ENCODE data around the gene RNF149. TPM values are rescaled to one million over a fixed set of nuclear protein-coding genes. Genes with fewer than 3 reads are reported as not detected.

The RNF149 gene
- total RNA-seq, result 100 to 1,000 TPM in 2 of 4 donors, 10 to 100 TPM in 2; 17.4 to 105 (median 82.0) TPM

DNA sequence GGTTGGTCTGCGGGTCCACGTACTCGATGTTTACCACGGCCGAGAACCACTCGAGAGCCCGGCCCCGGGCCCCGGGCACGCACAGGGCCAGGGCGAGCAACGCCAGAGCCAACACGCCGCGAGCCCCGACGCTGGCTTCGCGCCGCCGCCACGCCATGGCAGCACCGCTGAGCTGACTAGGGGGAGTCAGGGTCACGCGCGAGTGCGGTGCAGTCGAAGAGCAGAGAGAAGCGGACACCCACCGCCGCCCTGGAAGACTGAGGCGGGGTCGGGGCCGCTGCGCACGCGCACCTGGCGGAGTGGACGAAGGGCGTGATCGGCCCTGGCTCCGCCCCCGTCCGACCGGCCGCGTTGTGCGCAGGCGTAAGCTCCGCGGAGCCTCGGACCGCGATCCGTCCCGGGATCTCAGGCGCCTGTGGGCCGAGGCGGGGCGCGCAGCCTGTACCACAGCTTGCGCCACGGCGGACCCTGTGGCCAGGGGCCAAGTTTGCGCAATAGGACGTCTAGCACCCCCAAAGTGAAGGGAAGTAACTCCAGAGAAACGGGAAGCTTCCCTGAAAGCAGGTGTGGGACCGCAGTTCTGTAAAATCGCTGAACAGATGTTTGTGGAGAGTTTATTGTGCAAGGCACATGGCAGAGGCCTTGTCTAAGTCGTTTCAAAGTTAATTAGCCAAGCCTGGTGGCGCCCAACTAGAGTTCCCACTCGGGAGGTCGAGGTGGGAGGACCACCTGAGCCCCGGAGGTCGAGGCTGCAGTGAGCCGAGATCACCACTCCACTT, at the start of gene RNF149:
Gene RNF149, minus strand, starts transcription at position 270 of the 779 bp plus-strand sequence. Its CDS starts 113 bp downstream, at position 157.
- intact Hi-C loops (cut with DNase I; ENCODE audit: low total_unique reads), result no loop called here
- H3K36me3 ChIP-seq, result no peaks in the 10 kb centered on the region
- peak within 1 kb of the TSS; percentile 49 to 68 for H3K4me3 ChIP-seq
- no peaks in the 10 kb centered on the region for H3K9me3 ChIP-seq
- no peaks in the 10 kb centered on the region for H3K27me3 ChIP-seq
- TF ChIP-seq CTCF (IDR thresholded peaks at IDR 0.05), result peak in 3 of 4 experiments; percentile 9 to 60 (median 44)
- peak; percentile 90 to 98 for TF ChIP-seq POLR2A (IDR thresholded peaks at IDR 0.05)
- H3K4me1 ChIP-seq, result peaks cover 0 to 5% of the 10 kb centered on the region in 2 donors
- peak within 1 kb of the TSS; percentile 85 to 86 for H3K27ac ChIP-seq
- DNase-seq, result peak; percentile 89 to 94

DNA sequence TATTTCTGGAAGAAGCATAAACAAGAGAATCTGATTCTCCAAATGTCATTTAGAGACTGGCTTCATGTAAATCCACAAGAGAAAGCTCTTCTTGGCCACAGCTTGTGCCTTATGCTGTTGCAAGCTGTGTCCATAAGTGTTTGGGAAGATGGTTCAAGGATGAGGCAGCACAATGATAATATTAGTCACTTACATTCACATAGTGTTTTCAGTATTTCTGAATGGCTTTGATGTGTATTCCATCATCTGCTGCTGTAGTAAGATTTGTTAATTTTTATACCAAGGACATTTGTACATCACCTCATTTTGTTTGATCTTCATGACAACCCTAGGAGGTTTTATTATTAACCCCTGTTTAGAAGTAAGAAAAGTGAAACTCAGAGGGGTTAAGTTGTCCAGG, 48.9 kb upstream of the RNF149 start:
- intact Hi-C loops (cut with DNase I; ENCODE audit: low total_unique reads), result no loop called here
- H3K27me3 ChIP-seq, result no peaks in the 10 kb centered on the region
- no peak overlapping the region for H3K27ac ChIP-seq
- H3K9me3 ChIP-seq, result no peaks in the 10 kb centered on the region
- H3K36me3 ChIP-seq, result no peaks in the 10 kb centered on the region
- H3K4me3 ChIP-seq, result no peak overlapping the region
- DNase-seq, result no peak
- TF ChIP-seq CTCF (IDR thresholded peaks at IDR 0.05) (no peak), POLR2A (IDR thresholded peaks at IDR 0.05) (no peak)
- H3K4me1 ChIP-seq, result no peaks in the 10 kb centered on the region

DNA sequence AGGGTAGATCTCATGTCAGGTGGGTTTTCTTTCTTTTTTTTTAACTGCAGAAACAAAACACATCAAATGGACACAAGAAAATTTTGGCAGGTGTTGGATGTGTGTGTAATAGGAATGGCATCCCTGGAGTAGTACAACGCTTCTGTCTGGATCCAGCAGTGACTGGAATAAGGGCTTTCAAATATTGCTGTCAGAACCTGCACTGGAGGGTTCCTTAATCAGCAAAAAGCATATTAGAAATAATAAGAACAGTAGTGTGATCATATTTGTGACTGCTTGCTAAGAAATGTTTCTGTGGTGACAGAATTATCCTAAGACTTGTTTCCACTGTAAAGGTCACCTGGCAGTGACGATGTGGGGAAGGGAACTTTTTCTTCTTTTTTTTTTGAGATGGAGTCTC, 48.0 kb upstream of the RNF149 start:
- Histone ChIP-seq H3K4me3 (no peak overlapping the region), H3K9me3 (no peaks in the 10 kb centered on the region), H3K36me3 (no peaks in the 10 kb centered on the region), H3K4me1 (no peaks in the 10 kb centered on the region), H3K27ac (no peak overlapping the region), H3K27me3 (no peaks in the 10 kb centered on the region)
- no peak for DNase-seq
- no peak for TF ChIP-seq CTCF (IDR thresholded peaks at IDR 0.05)
- no peak for TF ChIP-seq POLR2A (IDR thresholded peaks at IDR 0.05)
- intact Hi-C loops (cut with DNase I; ENCODE audit: low total_unique reads), result no loop called here

DNA sequence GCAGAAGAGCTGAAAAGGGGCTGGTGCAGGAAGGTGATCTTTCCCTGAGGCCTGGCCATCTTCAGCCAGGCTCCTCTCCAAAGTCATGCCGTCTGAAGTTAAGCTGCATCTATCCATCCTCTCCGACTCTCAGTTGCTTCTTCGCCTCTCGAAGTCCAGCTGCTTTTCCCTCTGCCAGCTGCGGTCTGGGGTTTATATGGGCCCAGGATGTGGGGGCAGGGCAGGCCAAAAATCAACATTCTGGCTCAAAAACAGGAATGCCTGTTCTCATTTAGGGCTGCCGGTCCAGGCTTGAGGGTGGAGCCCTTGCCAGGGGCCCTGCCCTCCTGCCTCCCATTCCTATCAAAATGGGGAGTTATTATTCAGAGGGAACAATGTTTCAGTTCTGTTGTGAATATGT, 47.6 kb upstream of the RNF149 start:
- Histone ChIP-seq H3K4me1 (no peaks in the 10 kb centered on the region), H3K36me3 (no peaks in the 10 kb centered on the region), H3K4me3 (no peak overlapping the region), H3K27me3 (no peaks in the 10 kb centered on the region), H3K9me3 (no peaks in the 10 kb centered on the region), H3K27ac (no peak overlapping the region)
- TF ChIP-seq POLR2A (IDR thresholded peaks at IDR 0.05), result no peak
- no peak for TF ChIP-seq CTCF (IDR thresholded peaks at IDR 0.05)
- intact Hi-C loops (cut with DNase I; ENCODE audit: low total_unique reads), result no loop called here
- DNase-seq, result no peak

DNA sequence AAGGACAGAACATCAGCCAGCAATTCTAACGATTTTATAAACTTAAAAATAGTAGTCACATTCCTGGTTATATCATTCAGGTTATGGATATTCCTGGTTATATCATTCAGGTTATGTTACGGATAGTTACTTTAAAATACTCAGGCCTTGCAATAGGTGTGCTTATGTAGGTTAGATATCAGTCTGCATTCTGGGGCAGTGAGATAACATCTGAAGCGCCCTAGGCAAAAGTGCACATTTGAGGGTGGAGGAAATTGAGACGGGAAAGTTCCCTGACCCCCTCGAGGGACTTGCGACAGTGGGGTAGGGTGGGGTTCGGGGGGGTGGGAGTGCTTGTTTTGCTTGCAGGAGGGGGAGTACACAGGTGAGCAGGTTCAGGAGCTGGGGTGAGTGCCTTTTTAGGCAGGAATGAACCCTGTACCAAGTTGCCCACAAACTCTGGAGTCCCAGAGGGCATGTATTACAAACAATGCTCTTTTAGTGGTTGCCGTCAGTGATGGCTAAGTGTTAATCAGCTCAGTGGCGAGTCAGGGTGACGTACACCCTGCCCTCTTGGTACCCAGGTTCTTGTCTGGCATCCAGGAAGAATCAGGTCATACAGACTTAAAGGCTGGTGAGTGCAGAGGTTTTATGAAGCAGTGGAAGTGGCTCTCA, 47.0 kb upstream of the RNF149 start:
- H3K4me3 ChIP-seq, result no peak overlapping the region

More for the DNA sequence above, 47.0 kb upstream of the RNF149 start:
- Histone ChIP-seq H3K9me3 (no peaks in the 10 kb centered on the region), H3K27me3 (no peaks in the 10 kb centered on the region), H3K4me1 (no peaks in the 10 kb centered on the region), H3K27ac (no peak overlapping the region), H3K36me3 (no peaks in the 10 kb centered on the region)
- DNase-seq, result no peak
- no peak for TF ChIP-seq POLR2A (IDR thresholded peaks at IDR 0.05)
- TF ChIP-seq CTCF (IDR thresholded peaks at IDR 0.05), result no peak
- intact Hi-C loops (cut with DNase I; ENCODE audit: low total_unique reads), result no loop called here
